ENCODE data around the gene SLCO4A1.

SLCO4A1 gene

GRCh38 chr20:62710221-62710885 is 68.0 kb downstream of the SLCO4A1 start:
- no peak for DNase-seq (ENCODE audit: low read depth)
- no peak for TF ChIP-seq CTCF (IDR thresholded peaks at IDR 0.05; ENCODE audit: control insufficient read depth, extremely low read depth, insufficient read depth)
- H3K4me3 ChIP-seq (ENCODE audit: low read depth, low read length) = no peak overlapping the region

DNA sequence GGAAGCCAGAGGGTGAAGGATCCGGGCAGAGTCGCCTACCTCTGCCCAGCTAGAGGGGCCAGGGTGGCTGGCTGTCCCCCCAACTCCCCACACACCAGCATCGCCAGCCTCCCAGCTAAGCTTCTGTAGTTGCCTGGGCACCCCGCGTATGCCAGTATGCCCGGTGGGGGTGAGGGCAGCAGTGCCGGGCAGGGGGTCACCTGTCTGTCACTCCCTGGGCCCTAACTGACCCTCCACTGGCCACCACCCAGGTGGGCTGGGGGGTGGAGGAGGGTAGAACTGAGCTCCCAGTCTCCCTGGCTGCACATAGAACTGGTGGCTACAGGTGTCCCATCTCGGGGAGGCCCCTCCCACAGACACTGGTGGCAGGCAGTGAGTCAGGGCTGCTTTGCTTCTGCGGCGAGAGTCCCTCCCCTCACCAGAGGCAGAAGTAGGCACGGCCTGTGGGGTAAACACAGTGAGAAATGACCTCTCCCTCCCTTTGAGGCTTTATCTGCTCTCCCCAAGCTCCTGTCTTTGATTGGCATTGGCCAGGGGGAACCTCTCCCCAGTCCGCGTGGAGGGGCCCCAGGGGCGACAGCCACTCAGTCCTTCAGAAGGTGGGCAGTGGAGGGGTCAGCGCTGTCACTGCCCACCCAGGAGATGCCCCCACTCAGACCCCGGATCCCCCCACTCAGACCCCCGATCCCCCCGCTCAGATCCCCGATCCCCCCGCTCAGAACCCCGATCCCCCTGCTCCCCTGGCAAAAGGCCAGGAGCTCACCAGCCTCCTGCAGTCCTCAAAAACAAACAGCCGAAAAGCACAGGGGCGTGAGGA is 68.8 kb downstream of the SLCO4A1 start:
- DNase-seq (ENCODE audit: low read depth) = no peak
- H3K4me3 ChIP-seq (ENCODE audit: low read depth, low read length) = no peak overlapping the region
- TF ChIP-seq CTCF (IDR thresholded peaks at IDR 0.05; ENCODE audit: control insufficient read depth, extremely low read depth, insufficient read depth) = no peak

DNA sequence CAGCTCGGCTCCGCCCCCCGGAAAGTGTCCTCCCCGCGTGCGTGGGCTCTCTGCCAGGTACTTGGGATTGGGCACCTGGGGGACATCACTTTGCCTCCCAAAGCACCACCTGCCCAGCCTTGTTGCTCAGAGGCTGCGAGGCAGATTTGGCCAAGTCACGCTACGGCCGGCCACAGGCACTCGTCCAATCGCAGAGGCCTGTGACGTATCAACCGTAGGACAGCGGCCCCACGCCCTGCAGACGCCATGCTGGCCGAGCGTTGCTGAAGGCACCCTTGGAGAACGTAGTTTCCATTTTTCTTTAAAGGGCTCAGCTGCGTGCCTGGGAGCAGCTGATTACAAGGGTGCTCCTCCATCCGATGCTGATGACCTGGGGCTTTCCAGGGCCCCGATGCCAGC is 69.4 kb downstream of the SLCO4A1 start:
- no peak overlapping the region for H3K4me3 ChIP-seq (ENCODE audit: low read depth, low read length)
- TF ChIP-seq CTCF (IDR thresholded peaks at IDR 0.05; ENCODE audit: control insufficient read depth, extremely low read depth, insufficient read depth) = no peak
- no peak for DNase-seq (ENCODE audit: low read depth)

DNA sequence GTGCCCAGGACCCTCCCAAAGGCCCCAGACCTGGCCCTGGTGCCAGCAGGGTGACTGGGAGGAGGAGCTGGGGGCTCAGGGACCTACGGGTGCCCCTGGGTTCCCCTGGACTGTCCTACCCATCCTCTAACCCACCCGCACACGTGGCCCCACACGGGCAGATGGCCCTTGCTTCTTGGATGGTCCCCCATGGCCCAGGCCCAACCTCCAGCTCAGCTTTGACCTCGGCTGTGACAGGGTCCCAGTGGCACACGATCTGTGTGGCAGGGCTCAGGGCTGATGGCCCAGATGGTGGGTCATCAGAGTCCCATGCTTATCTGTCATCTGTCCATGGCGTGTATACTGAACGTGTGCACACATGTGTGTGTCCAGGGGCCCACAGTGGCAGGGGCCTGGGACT is 70.3 kb downstream of the SLCO4A1 start:
- TF ChIP-seq CTCF (IDR thresholded peaks at IDR 0.05; ENCODE audit: control insufficient read depth, extremely low read depth, insufficient read depth) = no peak
- H3K4me3 ChIP-seq (ENCODE audit: low read depth, low read length) = no peak overlapping the region
- DNase-seq (ENCODE audit: low read depth) = no peak

- H3K4me3 ChIP-seq (ENCODE audit: low read depth, low read length) = no peak overlapping the region
- TF ChIP-seq CTCF (IDR thresholded peaks at IDR 0.05; ENCODE audit: control insufficient read depth, extremely low read depth, insufficient read depth) = no peak
- no peak for DNase-seq (ENCODE audit: low read depth)
These were observed 71.7 kb downstream of the SLCO4A1 start for GRCh38 chr20:62714006-62714405.

- no peak for TF ChIP-seq CTCF (IDR thresholded peaks at IDR 0.05; ENCODE audit: control insufficient read depth, extremely low read depth, insufficient read depth)
These were observed 72.5 kb downstream of the SLCO4A1 start for GRCh38 chr20:62714799-62715198.

More at GRCh38 chr20:62714799-62715198, 72.5 kb downstream of the SLCO4A1 start:
- no peak overlapping the region for H3K4me3 ChIP-seq (ENCODE audit: low read depth, low read length)
- DNase-seq (ENCODE audit: low read depth) = no peak

Data from LNCaP clone FGC (cell line).